NCI-H1417 (cell line): ENCODE measurements around the gene LMAN1L.

ENCODE experiments used
- DNase-seq, 3 experiments: peaks; one replicate each; lab custom pipeline; 2025; lab: John Stamatoyannopoulos, UW

The LMAN1L gene

GRCh38 chr15:74816624-74817369, 4.2 kb downstream of the LMAN1L start:
- DNase-seq, result peak in 2 of 3 experiments; percentile 54 to 81

- peak in 2 of 3 experiments; percentile 54 to 81 for DNase-seq
Observed at GRCh38 chr15:74817370-74817737, 4.7 kb downstream of the LMAN1L start.

GRCh38 chr15:74820056-74820455, 7.4 kb downstream of the LMAN1L start:
- DNase-seq, result no peak

DNA sequence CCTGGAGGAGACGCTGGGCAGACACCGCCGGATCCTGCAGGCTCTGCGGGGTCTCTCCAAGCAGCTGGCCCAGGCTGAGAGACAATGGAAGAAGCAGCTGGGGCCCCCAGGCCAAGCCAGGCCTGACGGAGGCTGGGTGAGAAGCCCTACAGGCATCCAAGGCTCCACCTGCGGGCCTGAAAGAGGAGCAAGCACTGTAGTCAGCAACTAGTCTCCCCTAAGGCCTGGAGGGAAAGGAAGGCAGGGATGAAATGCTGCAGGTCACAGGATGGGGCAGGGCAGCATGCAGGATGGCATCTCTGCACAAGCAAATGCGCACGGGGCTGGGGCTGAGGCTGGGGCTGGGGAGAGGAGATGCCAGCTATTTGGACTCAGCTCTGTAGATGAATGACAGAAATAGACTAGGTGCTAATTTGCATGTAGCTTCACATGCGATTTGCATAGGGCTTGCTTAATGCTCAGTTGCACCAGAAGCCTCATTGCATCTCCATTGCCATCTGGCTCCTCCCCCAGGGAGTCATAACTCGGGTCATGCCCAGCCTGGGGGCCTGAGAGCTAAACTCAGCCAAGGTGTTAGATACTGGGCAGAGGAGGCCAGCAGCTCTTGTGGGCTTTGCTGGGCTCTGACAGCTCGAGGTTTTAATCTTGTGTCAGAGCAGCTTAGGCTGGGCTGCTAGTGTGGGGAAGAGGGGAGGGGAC, 8.6 kb downstream of the LMAN1L start:
- DNase-seq, result peak in 1 of 3 experiments; percentile 54

DNA sequence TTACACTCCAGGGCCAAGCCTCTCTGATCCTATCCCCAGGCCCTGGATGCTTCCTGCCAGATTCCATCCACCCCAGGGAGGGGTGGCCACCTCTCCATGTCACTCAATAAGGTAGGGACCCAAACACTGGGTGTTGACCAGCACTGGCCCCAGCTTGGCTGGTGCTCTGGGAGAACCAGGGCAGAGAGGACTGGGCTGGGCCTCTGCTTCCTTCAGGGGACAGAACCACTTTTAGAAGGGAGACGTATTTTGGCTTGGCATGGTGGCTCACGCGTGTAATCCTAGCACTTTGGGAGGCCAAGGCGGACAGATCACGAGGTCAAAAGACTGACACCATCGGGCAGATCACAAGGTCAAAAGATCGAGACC, 9.1 kb downstream of the LMAN1L start:
- DNase-seq, result no peak

DNA sequence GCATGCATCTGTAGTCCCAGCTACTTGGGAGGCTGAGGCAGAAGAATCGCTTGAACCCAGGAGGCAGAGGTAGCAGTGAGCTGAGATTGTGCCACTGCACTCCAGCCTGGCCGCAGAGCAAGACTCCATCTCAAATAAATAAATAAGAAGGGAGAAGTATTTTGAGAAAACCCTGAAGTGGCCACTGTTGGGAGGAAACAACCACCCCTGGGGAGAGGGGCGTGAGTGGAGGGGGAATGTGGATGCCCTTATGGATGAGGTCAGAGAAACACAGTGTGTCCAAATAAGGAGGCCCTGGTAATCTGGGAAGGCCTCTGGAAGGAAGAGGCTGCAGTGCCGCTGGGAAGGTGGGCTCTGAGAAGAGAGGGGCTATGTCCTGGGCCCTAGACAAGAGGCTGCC, 9.6 kb downstream of the LMAN1L start:
- DNase-seq, result no peak

GRCh38 chr15:74823324-74823723, 10.7 kb downstream of the LMAN1L start:
- DNase-seq, result no peak

DNA sequence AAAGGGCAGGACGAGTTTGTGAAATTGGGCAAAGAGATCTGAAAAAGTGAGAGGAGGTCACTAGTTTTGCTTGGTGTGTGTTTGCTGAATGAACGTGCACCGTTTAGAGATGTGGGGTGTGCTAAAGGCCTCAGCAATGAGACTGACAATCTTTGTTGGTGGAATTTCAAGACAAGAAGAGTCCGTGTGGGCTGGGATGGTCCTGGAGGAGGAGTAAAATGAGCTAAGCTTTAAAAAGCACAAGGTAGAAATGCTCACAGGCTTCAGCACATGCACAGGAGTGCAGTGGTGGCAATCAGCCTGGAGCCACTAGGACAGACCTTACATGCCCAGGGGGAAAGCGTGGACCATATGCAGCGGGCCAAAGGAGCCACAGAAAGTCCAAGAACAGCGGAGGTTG, 12.3 kb downstream of the LMAN1L start:
- no peak for DNase-seq

GRCh38 chr15:74825866-74826265, 13.2 kb downstream of the LMAN1L start:
- peak in 2 of 3 experiments; percentile 43 to 61 for DNase-seq

DNA sequence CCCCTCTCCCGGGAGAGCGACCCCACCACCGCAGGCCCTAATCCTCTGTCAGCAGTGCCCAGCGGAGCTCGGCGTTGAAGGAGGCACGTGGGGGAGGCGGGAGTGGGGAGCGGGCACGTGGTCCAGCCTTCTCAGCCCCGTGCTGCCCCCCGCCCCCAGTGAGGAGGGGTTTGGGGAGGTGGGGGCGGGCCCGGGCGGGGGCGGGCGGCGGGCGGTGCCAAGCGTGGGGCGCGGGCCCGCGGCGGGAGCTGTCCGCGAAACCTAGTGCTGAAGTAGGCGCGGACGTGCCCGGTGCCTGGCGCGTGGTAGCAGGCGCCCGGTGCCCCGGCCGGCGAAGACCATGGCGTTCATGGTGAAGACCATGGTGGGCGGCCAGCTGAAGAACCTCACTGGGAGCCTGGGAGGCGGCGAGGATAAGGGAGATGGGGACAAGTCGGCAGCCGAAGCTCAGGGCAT, 13.8 kb downstream of the LMAN1L start, which contains the start of gene CPLX3:
Gene CPLX3 (plus strand): TSS at position 264 of the 456 bp plus-strand sequence. CDS start 77 bp downstream, at position 341.
- peak in 2 of 3 experiments; percentile 43 to 61 for DNase-seq

DNA sequence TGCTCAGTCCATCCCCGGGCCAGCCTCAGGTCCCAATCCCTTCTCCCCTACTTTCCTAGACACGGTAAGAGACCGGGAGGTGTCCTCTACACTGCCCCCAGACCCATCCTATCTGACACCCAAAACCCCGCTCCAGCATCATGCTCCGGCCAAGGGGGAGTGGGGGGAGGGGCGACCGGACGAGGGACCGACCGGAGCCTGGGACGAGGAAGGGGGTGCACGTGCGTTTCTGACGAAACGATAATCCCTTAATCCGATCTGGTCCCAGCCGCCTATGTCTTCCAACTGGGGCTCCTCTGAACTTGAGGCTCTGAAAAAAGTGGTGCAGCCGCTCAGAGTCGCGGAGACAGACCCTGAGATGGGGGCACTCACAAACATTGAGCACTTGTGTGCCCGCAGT, 14.3 kb downstream of the LMAN1L start:
- no peak for DNase-seq

DNA sequence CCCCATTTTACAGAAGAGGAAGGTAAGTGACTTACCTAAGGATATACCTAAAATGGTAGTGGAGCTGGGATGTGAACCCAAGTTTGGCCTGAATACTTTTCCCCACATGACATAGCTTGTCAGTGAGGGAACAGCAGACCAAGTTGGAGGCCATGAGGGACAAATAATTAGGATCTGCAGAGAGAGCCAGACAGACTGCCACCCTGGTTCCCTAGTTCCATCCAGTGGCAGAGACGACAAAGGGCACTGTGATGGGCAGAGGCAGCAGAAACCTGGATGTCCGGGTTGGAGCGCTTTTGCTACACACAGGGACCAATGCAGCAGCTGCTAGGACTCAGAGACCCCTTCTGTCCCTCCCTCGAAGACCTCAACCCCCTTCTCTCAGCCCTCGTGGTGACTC, 15.0 kb downstream of the LMAN1L start:
- no peak for DNase-seq

- DNase-seq, result peak in 2 of 3 experiments; percentile 29 to 56
Observed at GRCh38 chr15:74828835-74829234, 16.2 kb downstream of the LMAN1L start.

GRCh38 chr15:74829486-74829885, 16.9 kb downstream of the LMAN1L start:
- DNase-seq, result no peak

GRCh38 chr15:74829991-74830390, 17.4 kb downstream of the LMAN1L start:
- no peak for DNase-seq

- no peak for DNase-seq
Observed at GRCh38 chr15:74830868-74831267, 18.2 kb downstream of the LMAN1L start.

DNA sequence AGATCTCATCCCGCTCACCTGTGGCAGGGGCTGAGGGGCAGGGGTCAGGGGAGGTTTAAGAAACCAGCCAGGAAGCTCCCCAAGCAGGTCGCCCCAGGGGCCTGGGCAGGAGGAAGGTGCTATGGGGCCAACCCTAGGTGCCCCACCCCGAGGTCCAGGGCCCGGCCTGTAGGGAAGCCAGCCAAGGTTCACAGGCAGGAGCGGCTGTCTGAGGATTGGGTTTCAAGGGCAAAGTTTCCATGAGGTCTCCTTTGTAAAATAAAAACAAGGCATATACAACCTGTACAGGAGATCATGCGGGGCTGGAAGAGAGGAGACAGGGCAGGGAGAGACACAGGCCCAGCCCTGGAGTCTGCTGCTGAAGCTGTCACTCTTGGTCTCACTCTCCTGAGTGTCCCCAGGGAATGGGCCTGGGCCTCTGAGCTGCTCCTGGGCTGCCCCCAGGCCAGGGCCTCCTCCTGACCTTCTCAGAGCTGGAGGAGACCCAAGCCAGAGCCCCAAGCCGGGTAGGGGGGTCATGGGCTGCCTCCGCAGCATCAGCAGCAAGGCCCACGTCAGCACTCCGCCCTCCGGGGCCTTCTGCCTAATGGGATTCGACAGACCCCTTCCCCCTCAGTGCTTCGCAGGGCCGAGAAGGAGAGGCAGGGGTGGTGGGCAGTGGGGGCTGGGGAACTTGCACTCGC, 19.3 kb downstream of the LMAN1L start:
- DNase-seq, result no peak

GRCh38 chr15:74832826-74833225, 20.2 kb downstream of the LMAN1L start:
- DNase-seq, result no peak

GRCh38 chr15:74833376-74834107, 20.9 kb downstream of the LMAN1L start:
- no peak for DNase-seq

GRCh38 chr15:74835312-74835823, 22.7 kb downstream of the LMAN1L start:
- DNase-seq, result peak in 1 of 3 experiments; percentile 31

- no peak for DNase-seq
Observed at GRCh38 chr15:74836846-74837245, 24.2 kb downstream of the LMAN1L start.
